Testis (tissue), 2 donors: ENCODE results near the gene WBP11.

Experiments used
- CTCF ChIP-seq, 3 experiments: fragments of 450-650 bp in 2 of 3; fragments of 200-600 bp in 1 of 3; sonication (generic) in 1 of 3; IDR thresholded peaks; one replicate each; pipeline ENCODE4 v1.5.1; 2016 to 2019; ENCODE audit warnings: antibody characterized with exemption in 3 of 3, mild to moderate bottlenecking in 2 of 3, moderate library complexity in 1 of 3
- POLR2A ChIP-seq: fragments of 450-650 bp; IDR thresholded peaks from one replicate; pipeline ENCODE4 v1.6.1; 2017; ENCODE audit warnings: antibody characterized with exemption, mild to moderate bottlenecking, moderate library complexity

DNA sequence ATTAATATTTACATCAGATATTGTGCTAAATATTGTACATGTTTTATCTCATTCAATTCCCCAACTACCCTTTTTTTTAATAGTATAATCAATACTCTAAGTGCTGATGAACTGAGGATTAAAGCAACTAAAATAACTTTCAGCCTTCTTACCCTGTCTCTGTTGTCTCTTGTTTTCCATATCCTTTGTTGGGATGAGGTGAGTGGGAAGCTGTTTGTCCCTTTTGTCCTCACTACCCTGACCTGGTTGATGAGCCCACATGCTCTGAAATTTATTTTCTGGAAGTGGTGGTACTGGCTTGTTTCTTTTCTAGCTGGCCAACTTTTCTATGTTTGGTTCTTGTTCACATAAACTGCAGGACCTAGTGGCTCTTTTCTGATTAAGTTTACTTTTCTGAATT is 49.6 kb upstream of the WBP11 start:
- TF ChIP-seq CTCF (IDR thresholded peaks at IDR 0.05), result no peak
- no peak for TF ChIP-seq POLR2A
